ENCODE data around the gene PLCH2. TPM values are rescaled to one million over a fixed set of nuclear protein-coding genes. Genes with fewer than 3 reads are reported as not detected.

Gene PLCH2
- total RNA-seq, 6 experiments from 2014 or later = 0.09 to 0.34 (median 0.18) TPM; not detected in 1

GRCh38 chr1:2489615-2490014 lies 13.5 kb downstream of the PLCH2 start:
- peaks cover 13% of the 10 kb centered on the region for H3K4me1 Mint-ChIP-seq (ENCODE audit: low read depth)
- no peak overlapping the region for H3K4me3 Mint-ChIP-seq
- no peak for TF ChIP-seq CTCF (IDR thresholded peaks at IDR 0.05)
- H3K27me3 Mint-ChIP-seq (ENCODE audit: insufficient read depth) = peaks cover 22% of the 10 kb centered on the region
- H3K9me3 Mint-ChIP-seq = peaks cover 23% of the 10 kb centered on the region
- no peak for DNase-seq
- no peak overlapping the region for H3K27ac Mint-ChIP-seq
- peaks cover 17% of the 10 kb centered on the region for H3K36me3 Mint-ChIP-seq (ENCODE audit: low read depth)

DNA sequence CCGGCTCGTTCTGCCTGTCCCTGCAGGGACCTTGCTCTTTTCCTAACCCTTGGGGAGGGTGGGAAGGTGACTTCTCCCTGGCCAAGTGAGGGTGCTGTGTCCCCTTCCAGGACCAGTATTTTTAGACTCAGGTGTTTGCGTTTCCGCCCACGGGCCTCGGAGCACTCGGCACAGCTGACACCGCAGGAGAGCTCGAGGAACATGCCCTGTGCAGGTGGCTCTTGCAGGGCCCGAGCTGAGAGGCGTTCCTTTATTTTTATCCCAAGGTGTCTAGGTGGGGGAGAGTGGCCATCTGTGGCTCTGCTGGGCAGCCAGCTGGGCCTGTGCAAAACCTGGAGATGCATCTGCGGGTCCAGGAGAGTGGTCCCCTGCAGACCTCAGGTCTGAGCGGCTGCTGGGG lies 16.0 kb downstream of the PLCH2 start:
- Mint-ChIP-seq H3K4me1 (ENCODE audit: low read depth) (peaks cover 13% of the 10 kb centered on the region), H3K36me3 (ENCODE audit: low read depth) (peaks cover 17% of the 10 kb centered on the region), H3K9me3 (peaks cover 23% of the 10 kb centered on the region), H3K27ac (no peak overlapping the region), H3K27me3 (ENCODE audit: insufficient read depth) (peaks cover 23% of the 10 kb centered on the region), H3K4me3 (no peak overlapping the region)
- no peak for DNase-seq
- TF ChIP-seq CTCF (IDR thresholded peaks at IDR 0.05) = no peak

- no peak for TF ChIP-seq CTCF (IDR thresholded peaks at IDR 0.05)
- no peak overlapping the region for H3K27ac Mint-ChIP-seq
- H3K9me3 Mint-ChIP-seq = peaks cover 14% of the 10 kb centered on the region
- peaks cover 10% of the 10 kb centered on the region for H3K36me3 Mint-ChIP-seq (ENCODE audit: low read depth)
- no peak overlapping the region for H3K4me3 Mint-ChIP-seq
- DNase-seq = no peak
- peaks cover 13% of the 10 kb centered on the region for H3K4me1 Mint-ChIP-seq (ENCODE audit: low read depth)
- peaks cover 20% of the 10 kb centered on the region for H3K27me3 Mint-ChIP-seq (ENCODE audit: insufficient read depth)
Observed at GRCh38 chr1:2493218-2493617, 17.1 kb downstream of the PLCH2 start.

- peaks cover 13% of the 10 kb centered on the region for H3K4me1 Mint-ChIP-seq (ENCODE audit: low read depth)
- DNase-seq = no peak
- peaks cover 6% of the 10 kb centered on the region for H3K36me3 Mint-ChIP-seq (ENCODE audit: low read depth)
- H3K27ac Mint-ChIP-seq = no peak overlapping the region
- no peak overlapping the region for H3K4me3 Mint-ChIP-seq
- TF ChIP-seq CTCF (IDR thresholded peaks at IDR 0.05) = no peak
- peaks cover 20% of the 10 kb centered on the region for H3K27me3 Mint-ChIP-seq (ENCODE audit: insufficient read depth)
- peaks cover 8% of the 10 kb centered on the region for H3K9me3 Mint-ChIP-seq
Observed at GRCh38 chr1:2493691-2494322, 17.7 kb downstream of the PLCH2 start.

DNA sequence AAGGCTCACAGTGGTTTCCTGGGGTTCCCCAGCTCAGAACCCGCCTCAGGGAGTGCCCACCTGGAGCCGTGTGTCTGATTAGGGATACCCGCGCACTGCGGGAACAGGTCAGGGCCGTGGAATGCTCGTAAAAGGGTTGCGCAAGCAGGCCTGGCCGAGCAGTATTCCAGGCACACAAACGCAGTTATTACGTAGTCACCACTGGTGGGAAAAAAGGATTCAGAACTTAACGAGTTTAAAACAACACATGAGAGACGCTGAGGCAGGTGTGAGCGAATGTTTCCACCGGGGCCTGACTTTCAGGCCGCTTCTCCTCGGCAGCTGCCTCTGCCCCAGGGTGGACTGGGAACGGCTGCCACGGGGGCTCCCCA lies 18.2 kb downstream of the PLCH2 start:
- TF ChIP-seq CTCF (IDR thresholded peaks at IDR 0.05) = no peak
- peak; percentile 80 for DNase-seq
- no peak overlapping the region for H3K27ac Mint-ChIP-seq
- H3K9me3 Mint-ChIP-seq = peaks cover 3% of the 10 kb centered on the region; the same call in 1 of the 2 replicates
- H3K27me3 Mint-ChIP-seq (ENCODE audit: insufficient read depth) = peaks cover 20% of the 10 kb centered on the region
- H3K4me3 Mint-ChIP-seq = no peak overlapping the region
- peaks cover 13% of the 10 kb centered on the region for H3K4me1 Mint-ChIP-seq (ENCODE audit: low read depth)
- 0 out of 2 replicates have a peak, but pooled peaks cover under 1% of the 10 kb centered on the region for H3K36me3 Mint-ChIP-seq (ENCODE audit: low read depth)

Measured in HFFc6 (cell line).